Measurements from ENCODE around the gene KRT31. TPM values are rescaled to one million over a fixed set of nuclear protein-coding genes. Genes with fewer than 3 reads are reported as not detected.

Gene KRT31
- total and polyA plus RNA-seq, 2 of the 8 experiments (the other 6 are each of a cell fraction or from before 2014, with no cell fraction given) = not detected

DNA sequence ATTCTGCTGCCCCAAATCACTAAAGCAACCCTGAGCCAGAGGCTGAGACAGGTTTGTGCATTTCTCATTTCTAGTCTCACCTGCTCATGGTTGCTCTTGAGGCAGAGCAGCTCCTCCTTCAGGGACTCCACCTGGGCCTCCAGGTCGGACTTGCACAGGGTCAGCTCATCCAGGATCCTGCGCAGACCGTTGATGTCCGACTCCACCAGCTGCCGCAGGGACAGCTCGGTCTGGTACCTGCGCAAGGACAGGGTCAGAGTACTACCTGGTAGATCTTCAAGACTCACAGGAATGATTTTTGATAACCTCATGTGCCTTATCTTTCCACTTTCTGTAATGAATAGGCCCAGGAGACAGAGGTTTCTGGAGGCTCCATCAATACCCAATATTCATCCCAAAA, 1.1 kb downstream of the KRT31 start:
- H3K9ac ChIP-seq (replicated peaks in 1 of 4; ENCODE audit: extremely low read depth in 1 of 4, low read depth in 3 of 4, low read length in 3 of 4) = no peak overlapping the region
- H3K23ac ChIP-seq (ENCODE audit: insufficient read length) = no peak overlapping the region
- ChIA-PET POLR2A (ENCODE audit: partially characterized antibody) (no interaction called here), CTCF (ENCODE audit: partially characterized antibody) (interaction anchor here (0.7 to 1.6 kb wide), 3 partner anchors 21 to 549 kb away, joined by 3 to 4 read pairs (median 4); no protein-coding TSS in a partner anchor)
- no peak overlapping the region for H3K27ac ChIP-seq (ENCODE audit: low read depth, low read length)
- H3K56ac ChIP-seq (replicated peaks; ENCODE audit: insufficient read length, low read depth, low read length) = no peak overlapping the region
- no peak overlapping the region for H3K4me2 ChIP-seq (ENCODE audit: insufficient read depth in 1 of 2, low read depth in 2 of 2, low read length in 2 of 2)
- H3K79me1 ChIP-seq (ENCODE audit: low read depth, low read length) = no peaks in the 10 kb centered on the region
- no peaks in the 10 kb centered on the region for H3K4me1 ChIP-seq (replicated peaks in 1 of 4; ENCODE audit: control insufficient read depth in 3 of 4, insufficient read depth in 4 of 4, low read length in 3 of 4)
- H2BK120ac ChIP-seq (replicated peaks; ENCODE audit: low read depth, low read length) = no peak overlapping the region
- WGBS, 2 experiments (ENCODE audit: extremely low coverage in 1 of 2, insufficient coverage in 1 of 2, insufficient read length in 1 of 2, insufficient replicate concordance in 2 of 2, low coverage in 1 of 2, low lambda C conversion rate in 2 of 2, missing lambda C conversion rate in 1 of 2) = 100% methylated on average over 7 of the region's 7 CpGs; no CpG with 5 or more reads in 1 of the 2 experiments
- no peak overlapping the region for H4K8ac ChIP-seq (ENCODE audit: extremely low read depth, insufficient read depth, low read length)
- no peak overlapping the region for H2BK15ac ChIP-seq (ENCODE audit: low read length)
- H2BK20ac ChIP-seq (ENCODE audit: low read length) = no peak overlapping the region
- H3K4me3 ChIP-seq (ENCODE audit: extremely low read depth in 1 of 4, insufficient read depth in 2 of 4, low read depth in 3 of 4, low read length in 4 of 4) = no peak overlapping the region
- no peaks in the 10 kb centered on the region for H4K20me1 ChIP-seq (replicated peaks in 1 of 2; ENCODE audit: control insufficient read depth in 1 of 2, insufficient read depth in 2 of 2, low read length in 2 of 2)
- FAIRE-seq = no peak
- H4K5ac ChIP-seq (ENCODE audit: insufficient read length, low read depth, low read length) = no peak overlapping the region
- H3K36me3 ChIP-seq (ENCODE audit: control insufficient read depth in 2 of 4, insufficient read depth in 4 of 4, low read length in 3 of 4) = no peaks in the 10 kb centered on the region
- H3K27me3 ChIP-seq (replicated peaks in 1 of 4; ENCODE audit: control insufficient read depth in 3 of 4, extremely low read depth in 1 of 4, insufficient read depth in 3 of 4, low read length in 3 of 4) = no peaks in the 10 kb centered on the region; a peak in 1 of 7 replicates
- H3K79me2 ChIP-seq (ENCODE audit: control insufficient read depth in 1 of 2, insufficient read depth in 2 of 2, low read length in 2 of 2) = no peaks in the 10 kb centered on the region
- no peak overlapping the region for H3K14ac ChIP-seq (ENCODE audit: insufficient read length)
- H2AK5ac ChIP-seq (ENCODE audit: low read depth, low read length) = no peak overlapping the region
- no peak overlapping the region for H4K91ac ChIP-seq (replicated peaks; ENCODE audit: insufficient read length, low read length)
- no peak overlapping the region for H3K18ac ChIP-seq (ENCODE audit: extremely low read depth, low read length)
- H3K4ac ChIP-seq (replicated peaks; ENCODE audit: insufficient read length, low read depth, low read length) = no peak overlapping the region
- no peak overlapping the region for H2AFZ ChIP-seq (ENCODE audit: low read length)
- no peaks in the 10 kb centered on the region for H3K23me2 ChIP-seq (ENCODE audit: low read depth, low read length)
- H2BK12ac ChIP-seq (ENCODE audit: low read depth, low read length) = no peak overlapping the region
- no peak for DNase-seq (ENCODE audit: low read depth in 1 of 2, low spot score in 2 of 2)
- H2BK5ac ChIP-seq (ENCODE audit: low read depth, low read length) = no peak overlapping the region
- H3K9me3 ChIP-seq (ENCODE audit: insufficient read depth in 2 of 2, low read depth in 1 of 2, low read length in 1 of 2) = no peaks in the 10 kb centered on the region
- TF ChIP-seq YY1 (IDR thresholded peaks at IDR 0.05; ENCODE audit: low read depth, low read length) = no peak
- TF ChIP-seq BACH1 (IDR thresholded peaks at IDR 0.05; ENCODE audit: low read length) = no peak
- TF ChIP-seq KDM5A (IDR thresholded peaks at IDR 0.05; ENCODE audit: low read length) = no peak
- TF ChIP-seq ASH2L (IDR thresholded peaks at IDR 0.05; ENCODE audit: low read length) = no peak
- no peak for TF ChIP-seq CEBPB (IDR thresholded peaks at IDR 0.05; ENCODE audit: low read depth, low read length)
- TF ChIP-seq TAF1 (IDR thresholded peaks at IDR 0.05; ENCODE audit: low read depth, low read length) = no peak
- no peak for TF ChIP-seq TEAD4 (IDR thresholded peaks at IDR 0.05; ENCODE audit: low read depth, low read length)
- no peak for TF ChIP-seq BRCA1 (IDR thresholded peaks at IDR 0.05; ENCODE audit: low read depth, low read length)
- TF ChIP-seq RAD21 (IDR thresholded peaks at IDR 0.05 in 1 of 2, conservative IDR thresholded peaks at IDR 0.05 in 1 of 2; ENCODE audit: low read depth in 2 of 2, low read length in 2 of 2) = no peak
- TF ChIP-seq, protein P1, sequence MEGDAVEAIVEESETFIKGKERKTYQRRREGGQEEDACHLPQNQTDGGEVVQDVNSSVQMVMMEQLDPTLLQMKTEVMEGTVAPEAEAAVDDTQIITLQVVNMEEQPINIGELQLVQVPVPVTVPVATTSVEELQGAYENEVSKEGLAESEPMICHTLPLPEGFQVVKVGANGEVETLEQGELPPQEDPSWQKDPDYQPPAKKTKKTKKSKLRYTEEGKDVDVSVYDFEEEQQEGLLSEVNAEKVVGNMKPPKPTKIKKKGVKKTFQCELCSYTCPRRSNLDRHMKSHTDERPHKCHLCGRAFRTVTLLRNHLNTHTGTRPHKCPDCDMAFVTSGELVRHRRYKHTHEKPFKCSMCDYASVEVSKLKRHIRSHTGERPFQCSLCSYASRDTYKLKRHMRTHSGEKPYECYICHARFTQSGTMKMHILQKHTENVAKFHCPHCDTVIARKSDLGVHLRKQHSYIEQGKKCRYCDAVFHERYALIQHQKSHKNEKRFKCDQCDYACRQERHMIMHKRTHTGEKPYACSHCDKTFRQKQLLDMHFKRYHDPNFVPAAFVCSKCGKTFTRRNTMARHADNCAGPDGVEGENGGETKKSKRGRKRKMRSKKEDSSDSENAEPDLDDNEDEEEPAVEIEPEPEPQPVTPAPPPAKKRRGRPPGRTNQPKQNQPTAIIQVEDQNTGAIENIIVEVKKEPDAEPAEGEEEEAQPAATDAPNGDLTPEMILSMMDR (IDR thresholded peaks at IDR 0.05; ENCODE audit: control extremely low read depth in 1 of 3, insufficient read depth in 1 of 3, low read depth in 1 of 3, low read length in 3 of 3) = no peak
- TF ChIP-seq POLR2A (IDR thresholded peaks at IDR 0.05; ENCODE audit: control extremely low read depth in 1 of 2, low read depth in 2 of 2, low read length in 2 of 2) = no peak
- no peak for TF ChIP-seq POLR2AphosphoS5 (IDR thresholded peaks at IDR 0.05; ENCODE audit: low read depth, low read length)
- no peak for TF ChIP-seq SIN3A (conservative IDR thresholded peaks at IDR 0.05 in 1 of 2, IDR thresholded peaks at IDR 0.05 in 1 of 2; ENCODE audit: low read depth in 1 of 2, low read length in 2 of 2)
